Medulla oblongata (tissue), 1 donor: ENCODE measurements around the gene COL4A2.

Source experiments
- DNase-seq: peaks from one replicate; pipeline ENCODE4 v3.0.0-alpha.2; 2015; ENCODE audit errors: extremely low spot score

COL4A2 gene

GRCh38 chr13:110419381-110419791 lies 112.3 kb downstream of the COL4A2 start:
- no peak for DNase-seq

GRCh38 chr13:110419946-110420345 lies 112.9 kb downstream of the COL4A2 start:
- DNase-seq = no peak

GRCh38 chr13:110420626-110421025 lies 113.5 kb downstream of the COL4A2 start:
- no peak for DNase-seq

- DNase-seq = no peak
Measured at GRCh38 chr13:110421061-110421460, 114.0 kb downstream of the COL4A2 start.

- DNase-seq = no peak
Measured at GRCh38 chr13:110421696-110422385, 114.8 kb downstream of the COL4A2 start.

GRCh38 chr13:110422913-110423688 lies 116.0 kb downstream of the COL4A2 start:
- DNase-seq = no peak

GRCh38 chr13:110423689-110424302 lies 116.7 kb downstream of the COL4A2 start:
- DNase-seq = no peak

- no peak for DNase-seq
Measured at GRCh38 chr13:110424569-110425443, 117.7 kb downstream of the COL4A2 start.

GRCh38 chr13:110425444-110425780 lies 118.3 kb downstream of the COL4A2 start:
- DNase-seq = no peak

- DNase-seq = peak; percentile 68
Measured at GRCh38 chr13:110426735-110427134, 119.7 kb downstream of the COL4A2 start.

GRCh38 chr13:110428313-110428712 lies 121.2 kb downstream of the COL4A2 start:
- DNase-seq = no peak

GRCh38 chr13:110430391-110431336 lies 123.6 kb downstream of the COL4A2 start:
- no peak for DNase-seq

GRCh38 chr13:110431425-110432294 lies 124.6 kb downstream of the COL4A2 start:
- DNase-seq = no peak

- no peak for DNase-seq
Measured at GRCh38 chr13:110432522-110432921, 125.4 kb downstream of the COL4A2 start.

GRCh38 chr13:110433014-110433413 lies 125.9 kb downstream of the COL4A2 start:
- DNase-seq = no peak

- no peak for DNase-seq
Measured at GRCh38 chr13:110434629-110435028, 127.5 kb downstream of the COL4A2 start.

GRCh38 chr13:110435331-110435730 lies 128.2 kb downstream of the COL4A2 start:
- no peak for DNase-seq

- DNase-seq = no peak
Measured at GRCh38 chr13:110436276-110436675, 129.2 kb downstream of the COL4A2 start.

- DNase-seq = no peak
Measured at GRCh38 chr13:110436786-110437370, 129.8 kb downstream of the COL4A2 start.
